Hematopoietic multipotent progenitor cell (in vitro differentiated cells): ENCODE data around the gene ABHD12B. TPM values are rescaled to one million over a fixed set of nuclear protein-coding genes. Genes with fewer than 3 reads are reported as not detected.
"Not testable (repeated sequence)": the region's sequence is repeated elsewhere in the genome, so short reads cannot be mapped to it uniquely, and the experiment has no call there.

Experiments used
- DNase-seq, 3 donors: peaks; one replicate each; pipeline ENCODE4 v3.0.0-alpha.2; 2011 to 2015; ENCODE audit warnings: low read depth in 2 of 3, low spot score in 2 of 3
- total RNA-seq: library from RNA; depleted of rRNA; stranded (reverse); fragments of >200 nt; gene quantifications from one replicate; pipeline ENCODE4 v1.2.3, GENCODE V29; 2012

The ABHD12B gene
- total RNA-seq, 1 donor, result 0.27 TPM

GRCh38 chr14:50932156-50932555 is 60.3 kb downstream of the ABHD12B start:
- no peak for DNase-seq

DNA sequence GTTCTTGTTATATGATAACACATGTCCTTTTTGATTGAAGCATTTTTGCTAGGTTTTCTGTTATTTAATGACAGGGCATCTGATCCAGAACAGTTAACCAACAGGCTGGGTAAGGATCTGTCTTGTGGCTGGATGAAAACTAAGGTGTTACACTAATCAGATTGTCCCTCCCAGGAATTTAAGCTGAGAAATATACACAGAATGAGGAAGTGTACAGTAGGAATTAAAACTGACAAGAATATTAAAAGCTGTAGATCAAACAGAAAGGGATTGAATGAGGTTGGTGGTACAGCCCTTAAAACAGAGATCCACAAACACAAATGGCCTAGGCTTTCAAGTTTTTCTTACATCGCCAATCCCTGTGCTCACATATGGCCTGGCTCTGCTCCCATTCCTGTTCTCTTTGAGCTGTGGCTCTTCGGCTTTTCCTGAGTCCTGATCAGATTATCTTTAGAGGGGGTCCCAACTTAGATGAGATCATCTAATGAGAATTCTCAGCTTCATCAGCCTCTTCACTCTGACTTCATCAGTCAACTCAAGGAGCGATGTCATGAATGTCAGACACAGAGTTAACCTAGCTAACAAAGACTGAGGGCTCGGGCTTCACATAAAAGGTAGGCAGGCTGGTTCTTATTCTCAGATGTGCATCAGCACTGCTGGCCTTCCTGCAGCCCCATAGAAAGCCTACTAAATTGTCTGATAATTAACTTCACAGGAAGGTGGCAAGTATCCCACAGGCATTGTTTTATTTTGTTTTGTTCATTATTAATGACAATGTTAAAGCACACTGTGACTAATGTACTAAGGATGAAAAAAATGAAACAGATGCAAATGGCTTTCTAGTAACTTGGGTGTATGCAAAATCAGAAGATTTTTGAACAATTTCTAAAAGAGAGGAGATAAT is 61.0 kb downstream of the ABHD12B start:
- no peak for DNase-seq

- no peak for DNase-seq
Observed at GRCh38 chr14:50935126-50936015, 63.5 kb downstream of the ABHD12B start.

- no peak for DNase-seq
Observed at GRCh38 chr14:50936016-50936340, 64.1 kb downstream of the ABHD12B start.

- no peak for DNase-seq
Observed at GRCh38 chr14:50936882-50937281, 65.0 kb downstream of the ABHD12B start.

DNA sequence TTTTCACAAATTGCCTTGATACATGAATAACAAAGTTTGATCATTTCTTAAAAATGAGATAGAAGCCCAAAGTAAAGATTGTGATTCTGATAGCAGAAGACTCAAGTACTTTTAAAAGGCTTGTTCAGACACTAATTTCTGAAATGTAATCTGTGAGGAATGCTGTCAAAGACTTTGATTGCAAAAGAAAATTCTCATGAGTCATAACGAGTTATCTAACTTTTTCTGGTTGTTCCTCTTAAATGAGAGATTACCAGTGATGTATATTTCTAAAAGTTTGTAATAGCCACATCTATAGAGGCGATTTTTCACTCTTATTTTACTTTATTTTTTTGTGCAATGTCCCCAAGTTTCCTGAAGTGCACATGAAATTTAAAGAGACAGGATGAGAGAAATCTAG is 65.5 kb downstream of the ABHD12B start:
- peak in 1 of 3 donors; percentile 19 for DNase-seq

GRCh38 chr14:50937800-50938199 is 65.9 kb downstream of the ABHD12B start:
- no peak for DNase-seq

GRCh38 chr14:50941151-50941550 is 69.3 kb downstream of the ABHD12B start:
- DNase-seq, result no peak

DNA sequence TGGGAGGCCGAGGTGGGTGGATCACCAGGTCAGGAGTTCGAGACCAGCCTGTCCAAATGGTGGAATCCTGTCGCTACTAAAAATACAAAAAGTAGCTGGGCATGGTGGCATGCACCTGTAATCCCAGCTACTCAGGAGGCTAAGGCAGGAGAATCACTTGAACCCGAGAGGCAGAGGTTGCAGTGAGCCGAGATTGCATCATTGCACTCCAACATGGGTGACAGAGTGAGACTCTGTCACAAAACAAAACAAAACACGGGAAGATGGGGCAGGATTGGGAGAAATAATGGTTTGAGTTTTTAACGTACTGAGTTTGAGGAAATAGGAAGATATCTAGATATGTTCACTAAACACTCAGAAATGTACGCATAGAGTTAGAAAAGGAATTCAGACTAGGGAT is 69.8 kb downstream of the ABHD12B start:
- DNase-seq, result not testable (repeated sequence)

DNA sequence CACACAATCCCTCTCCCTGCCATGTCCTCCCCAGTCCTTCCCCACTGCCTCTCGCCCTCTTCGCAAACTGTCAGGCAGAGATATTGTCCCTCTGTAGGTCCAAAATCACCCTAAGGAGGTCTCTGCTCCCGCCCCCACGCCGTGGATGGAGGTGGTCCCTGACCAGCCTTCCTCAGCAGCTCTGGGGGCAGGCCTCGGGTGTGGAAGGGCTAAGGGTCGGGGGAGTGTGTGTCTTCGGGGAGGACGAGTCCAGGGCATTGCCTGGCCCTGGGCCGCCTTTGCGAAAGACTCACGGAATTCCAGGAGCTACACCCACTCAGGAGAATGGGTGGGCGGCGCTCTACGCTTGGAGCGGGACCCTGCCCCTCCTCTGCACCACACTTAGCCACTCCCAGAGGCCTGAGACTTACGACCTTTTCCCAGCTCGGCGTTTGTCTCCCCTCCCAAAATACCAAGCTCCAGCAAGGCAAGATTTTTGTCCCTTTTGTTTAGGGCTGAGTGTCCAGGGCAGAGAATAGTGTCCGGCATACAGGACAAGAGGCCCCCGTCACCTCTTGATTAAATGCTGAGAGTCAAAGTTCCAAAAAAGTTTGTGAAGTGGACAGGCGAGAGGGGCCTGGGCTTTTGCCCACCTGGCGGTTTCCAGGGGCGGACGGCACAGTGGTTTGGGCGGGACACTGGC is 71.5 kb downstream of the ABHD12B start:
- DNase-seq, result no peak

DNA sequence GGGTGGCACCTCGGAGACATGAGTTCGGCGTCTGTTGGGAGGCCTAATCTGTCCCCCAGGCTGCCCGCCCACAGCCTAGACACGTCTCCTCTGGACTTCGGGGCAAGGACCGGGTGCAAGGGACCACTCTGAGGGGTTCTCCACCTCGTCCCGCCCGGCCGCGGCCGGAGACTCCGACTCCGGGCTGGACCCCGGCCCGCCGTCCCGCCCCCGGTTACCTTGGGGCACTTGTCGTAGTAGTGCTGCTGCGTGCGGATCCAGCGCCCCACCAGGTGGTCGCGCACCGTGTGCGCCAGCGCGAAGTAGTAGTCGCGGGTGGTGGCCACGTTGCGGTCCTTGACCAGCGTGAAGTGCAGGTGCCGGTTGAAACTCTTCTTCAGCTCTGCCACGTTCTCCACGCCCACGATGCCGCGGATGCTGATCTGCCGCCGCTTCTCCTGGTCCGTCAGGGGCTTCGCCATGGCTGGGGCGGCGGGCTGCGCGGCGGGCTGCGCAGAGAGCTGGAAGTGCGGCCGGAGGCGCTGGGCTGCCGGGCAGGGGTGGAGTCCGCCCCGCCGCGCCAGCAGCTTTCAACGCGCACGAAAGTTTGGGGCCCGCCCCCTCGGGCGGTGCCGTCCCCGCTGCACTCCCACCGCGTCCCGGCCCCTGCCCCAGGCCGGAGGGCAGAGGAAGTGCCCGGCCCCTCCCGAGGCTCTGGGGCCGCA is 72.2 kb downstream of the ABHD12B start, which contains the start of gene PYGL:
Gene PYGL (minus strand): TSS at position 541 of the 704 bp plus-strand sequence. CDS start 80 bp downstream, at position 461.
- DNase-seq, result peak in 2 of 3 donors; percentile 50 to 56

DNA sequence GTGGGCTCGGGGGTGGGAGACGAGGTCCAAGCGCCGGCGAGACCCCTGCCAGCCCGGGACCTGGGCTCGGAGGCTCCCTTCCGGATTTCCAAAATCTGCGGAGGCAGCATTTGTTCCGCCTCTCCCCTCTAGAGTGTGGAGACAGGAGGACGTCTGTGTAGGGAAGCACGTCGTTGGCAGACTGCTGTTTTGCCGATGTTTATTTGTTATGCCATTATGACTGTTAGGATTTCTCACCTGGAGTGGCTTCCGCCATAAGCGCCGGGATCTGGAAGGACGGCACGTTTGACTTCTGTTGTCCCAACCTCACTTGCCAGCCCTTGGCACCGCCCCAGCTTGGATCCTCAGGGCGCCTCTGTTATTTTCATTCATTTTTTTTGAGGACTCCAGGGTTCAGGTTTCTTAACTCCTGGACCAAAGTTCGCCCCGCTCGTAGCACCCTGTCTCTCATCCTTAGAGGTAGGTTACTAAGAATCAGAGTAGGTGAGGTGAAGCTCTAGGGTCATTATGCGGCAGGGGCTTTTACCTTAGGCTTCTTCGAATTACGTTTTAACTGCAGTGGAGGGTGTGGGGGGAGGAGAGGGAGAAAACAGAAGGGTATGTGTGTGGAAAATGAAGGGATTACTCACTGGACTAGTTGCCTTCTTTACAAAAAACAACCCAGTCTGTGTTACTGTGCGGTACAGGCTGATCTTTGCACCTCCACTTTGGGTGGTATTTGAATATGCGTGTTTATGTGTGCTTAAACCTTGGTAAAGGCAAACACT is 73.0 kb downstream of the ABHD12B start:
- DNase-seq, result peak in 1 of 3 donors; percentile 23

DNA sequence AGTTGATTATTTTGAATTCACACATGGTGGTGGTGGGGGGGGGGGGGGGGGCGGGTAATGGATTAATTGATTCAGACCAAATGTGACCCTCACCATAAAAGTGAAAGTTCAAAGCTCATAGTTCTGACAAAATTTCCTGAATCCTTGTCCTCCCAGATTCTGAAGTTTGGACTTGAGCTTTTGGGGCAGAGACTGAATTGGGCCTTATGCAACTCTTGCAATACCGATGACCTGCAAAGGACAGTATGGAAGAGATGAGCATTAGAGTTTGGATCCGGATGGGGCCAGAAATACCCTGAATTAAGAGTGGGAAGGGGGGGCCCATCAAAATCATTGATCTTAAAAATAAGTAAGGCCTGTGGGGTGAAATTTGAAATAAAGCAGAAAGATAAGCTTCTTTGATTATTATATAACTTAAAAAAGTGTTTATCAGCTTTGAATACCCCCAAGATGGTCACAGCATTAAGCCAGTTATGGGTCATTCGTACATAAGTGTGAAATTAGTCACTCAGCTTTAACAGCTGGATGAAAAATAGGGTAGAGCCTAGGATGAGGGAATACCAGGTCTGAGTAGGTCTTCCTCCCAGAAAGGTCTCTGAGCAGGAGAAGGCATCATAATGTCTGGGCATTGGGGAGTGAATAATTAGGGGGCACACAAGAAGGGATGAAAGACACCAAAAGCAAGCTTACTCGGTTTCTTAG is 74.5 kb downstream of the ABHD12B start:
- no peak for DNase-seq

GRCh38 chr14:50947446-50947845 is 75.6 kb downstream of the ABHD12B start:
- no peak for DNase-seq

DNA sequence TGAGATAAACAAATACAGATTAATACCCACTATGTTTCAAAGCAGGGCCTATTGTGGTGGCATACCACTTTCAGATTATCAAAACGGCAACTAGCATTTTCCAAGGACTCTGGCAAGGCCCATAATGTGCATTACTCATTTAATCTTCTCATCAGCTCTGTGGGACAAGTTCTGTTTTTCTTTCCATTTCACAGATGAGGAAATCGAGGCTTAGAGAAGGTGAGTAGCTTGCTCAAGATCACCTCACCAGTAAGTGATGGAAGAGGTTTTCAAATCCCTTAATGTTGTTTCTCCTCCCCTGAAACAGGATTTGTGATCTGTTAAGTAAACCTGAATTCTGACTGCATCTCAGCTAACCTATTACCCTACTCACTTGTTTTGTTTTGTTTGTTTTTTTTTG is 76.4 kb downstream of the ABHD12B start:
- DNase-seq, result no peak

- no peak for DNase-seq
Observed at GRCh38 chr14:50951032-50951431, 79.2 kb downstream of the ABHD12B start.

DNA sequence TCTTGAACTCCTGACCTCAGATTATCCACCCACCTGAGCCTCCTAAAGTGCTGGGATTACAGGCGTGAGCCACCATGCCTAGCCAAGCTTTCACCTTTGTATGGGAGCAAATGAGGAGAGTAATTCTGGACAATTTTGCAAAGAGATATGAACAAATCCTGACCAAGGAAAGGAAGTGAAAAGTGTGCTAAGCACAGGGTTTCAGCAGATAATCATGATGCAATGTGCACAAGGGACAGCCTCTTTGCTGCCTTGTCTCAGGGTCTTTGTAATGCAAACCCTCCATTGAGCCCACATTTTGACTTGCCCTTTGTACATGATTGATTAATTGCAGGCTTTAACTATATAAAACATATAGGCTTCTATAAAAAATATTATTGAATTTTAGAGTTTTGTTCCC is 81.6 kb downstream of the ABHD12B start:
- DNase-seq, result no peak
